Epithelial cell of esophagus (primary cell): Measurements from ENCODE around the gene IPO13.

Experiments used
- DNase-seq: peaks from one replicate; pipeline ENCODE4 v3.0.0; 2010; ENCODE audit warnings: low read depth
- H3K4me3 ChIP-seq: 2 replicates; pipeline ENCODE4 v1.5.1; 2011; ENCODE audit warnings: mild to moderate bottlenecking, low read length, control low read depth
- CTCF ChIP-seq: IDR thresholded peaks from 2 replicates; pipeline ENCODE4 v1.5.1; 2011; ENCODE audit warnings: low read depth, mild to moderate bottlenecking, low read length, control low read depth, inconsistent platforms; ENCODE audit not compliant: insufficient read depth; ENCODE audit errors: missing control alignments

Gene IPO13

GRCh38 chr1:43993206-43993914, 46.6 kb downstream of the IPO13 start:
- DNase-seq, result no peak
- H3K4me3 ChIP-seq, result no peak overlapping the region
- no peak for TF ChIP-seq CTCF

- no peak for TF ChIP-seq CTCF
- DNase-seq, result peak; percentile 85
- H3K4me3 ChIP-seq, result no peak overlapping the region
Observed at GRCh38 chr1:43994071-43994470, 47.3 kb downstream of the IPO13 start.

- H3K4me3 ChIP-seq, result no peak overlapping the region
- TF ChIP-seq CTCF, result peak; percentile 19
- DNase-seq, result no peak
Observed at GRCh38 chr1:43994794-43995790, 48.3 kb downstream of the IPO13 start.

GRCh38 chr1:43995984-43996732, 49.4 kb downstream of the IPO13 start:
- no peak for TF ChIP-seq CTCF
- H3K4me3 ChIP-seq, result no peak overlapping the region
- DNase-seq, result no peak

GRCh38 chr1:43996733-43997115, 50.0 kb downstream of the IPO13 start:
- DNase-seq, result no peak
- no peak overlapping the region for H3K4me3 ChIP-seq
- TF ChIP-seq CTCF, result no peak

- no peak for TF ChIP-seq CTCF
- no peak for DNase-seq
- H3K4me3 ChIP-seq, result no peak overlapping the region
Observed at GRCh38 chr1:43997295-43997999, 50.7 kb downstream of the IPO13 start.
